Amygdala (tissue), 56 donors: ENCODE data around the gene MACROD2.

Experiments
- DNase-seq, 56 donors: peaks; one replicate each; lab custom pipeline; 2025; lab: John Stamatoyannopoulos, UW

Gene MACROD2

DNA sequence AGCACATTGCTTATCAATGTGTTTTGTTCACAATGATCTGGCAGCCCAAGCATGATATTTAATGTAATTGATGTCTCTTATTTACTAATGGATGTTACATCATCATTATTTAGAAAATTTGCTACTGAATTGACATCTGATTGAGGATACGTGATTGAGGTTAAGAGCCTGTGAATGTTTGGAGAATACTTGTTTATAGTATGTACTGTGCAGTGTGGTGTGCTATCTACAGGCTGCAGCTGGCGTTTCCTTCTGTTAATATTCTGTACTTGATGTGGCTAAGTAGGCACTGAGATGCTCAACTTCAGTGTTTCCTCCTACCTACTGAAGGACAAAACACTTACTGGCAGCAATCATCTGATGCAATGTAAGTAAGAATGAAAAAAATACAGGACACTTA lies 1051.7 kb downstream of the MACROD2 start:
- DNase-seq = no peak

GRCh38 chr20:15047601-15048000 lies 1052.3 kb downstream of the MACROD2 start:
- no peak for DNase-seq

DNA sequence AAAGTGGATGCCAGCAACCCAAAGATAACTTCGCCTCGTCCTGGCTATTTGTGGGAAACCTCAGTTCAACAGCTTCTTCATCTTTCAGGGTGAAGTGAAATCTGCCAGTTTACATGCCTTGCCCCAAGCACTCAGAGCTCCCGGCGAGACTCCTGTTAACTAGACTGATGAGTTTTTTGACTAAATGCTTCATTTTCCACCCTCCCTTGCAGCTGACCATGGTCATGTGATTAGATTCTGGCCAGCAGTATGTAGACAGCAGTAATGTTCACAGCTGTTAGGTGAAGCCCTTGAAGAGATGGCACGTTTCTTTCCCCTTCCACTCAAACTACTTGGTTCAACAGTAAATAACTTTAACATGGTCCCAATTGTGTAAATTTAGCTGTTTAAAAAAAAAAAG lies 1060.9 kb downstream of the MACROD2 start:
- no peak for DNase-seq

DNA sequence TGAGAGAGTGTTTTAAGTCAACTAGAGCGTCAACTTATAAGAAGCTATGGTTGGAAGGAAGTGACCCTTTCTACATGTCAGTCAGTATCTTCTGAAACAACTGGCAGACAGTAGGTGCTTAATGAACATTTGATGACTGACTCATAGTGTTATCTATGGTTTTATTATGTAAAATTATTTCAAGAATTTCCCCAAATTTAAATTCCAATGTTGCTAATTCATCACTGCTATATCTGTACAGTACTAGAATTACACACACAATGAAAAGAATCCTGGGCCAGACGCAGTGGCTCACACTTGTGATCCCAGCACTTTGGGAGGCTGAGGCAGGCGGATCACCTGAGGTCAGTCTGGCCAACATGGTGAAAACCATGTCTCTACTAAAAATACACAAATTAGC lies 1063.5 kb downstream of the MACROD2 start:
- DNase-seq = no peak

GRCh38 chr20:15059438-15059837 lies 1064.1 kb downstream of the MACROD2 start:
- DNase-seq = no peak

DNA sequence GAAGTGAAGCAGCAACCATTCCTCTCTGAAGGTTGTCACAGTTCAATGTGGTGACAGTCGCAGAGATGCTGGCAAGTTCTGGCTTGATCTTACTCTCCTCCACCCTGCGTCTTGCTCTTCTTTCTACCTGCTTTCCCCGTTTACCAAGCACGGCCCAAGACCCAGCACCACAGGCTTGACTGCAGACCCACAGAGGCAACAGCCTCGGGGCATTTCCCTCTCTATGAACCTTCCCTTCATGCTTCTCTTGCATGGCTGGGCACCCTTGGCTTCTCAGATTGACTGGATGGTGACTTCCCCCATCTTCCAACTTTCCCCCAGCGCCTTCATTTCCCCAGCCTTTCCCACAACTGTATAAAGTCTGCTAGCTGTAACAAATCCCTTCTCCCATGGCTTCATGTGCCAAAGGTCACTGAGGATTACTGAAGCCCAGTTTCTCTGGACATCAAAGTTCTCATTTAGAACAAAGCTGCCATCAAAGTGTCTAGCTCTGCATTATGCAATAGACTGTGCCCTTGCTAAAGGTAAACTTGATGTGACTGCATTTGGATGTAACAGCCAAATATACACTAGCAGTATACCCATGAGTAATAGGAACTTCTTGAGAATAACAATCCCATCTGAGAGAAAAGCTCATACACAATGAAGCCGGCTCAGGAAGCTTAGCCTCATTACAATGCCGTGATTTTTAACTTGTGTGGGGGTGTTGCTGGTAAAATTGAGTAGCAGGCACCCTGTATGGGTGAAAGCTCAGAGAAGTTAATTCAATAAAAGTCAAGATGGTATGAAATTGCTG lies 1065.1 kb downstream of the MACROD2 start:
- no peak for DNase-seq

GRCh38 chr20:15061061-15061430 lies 1065.7 kb downstream of the MACROD2 start:
- DNase-seq = no peak

DNA sequence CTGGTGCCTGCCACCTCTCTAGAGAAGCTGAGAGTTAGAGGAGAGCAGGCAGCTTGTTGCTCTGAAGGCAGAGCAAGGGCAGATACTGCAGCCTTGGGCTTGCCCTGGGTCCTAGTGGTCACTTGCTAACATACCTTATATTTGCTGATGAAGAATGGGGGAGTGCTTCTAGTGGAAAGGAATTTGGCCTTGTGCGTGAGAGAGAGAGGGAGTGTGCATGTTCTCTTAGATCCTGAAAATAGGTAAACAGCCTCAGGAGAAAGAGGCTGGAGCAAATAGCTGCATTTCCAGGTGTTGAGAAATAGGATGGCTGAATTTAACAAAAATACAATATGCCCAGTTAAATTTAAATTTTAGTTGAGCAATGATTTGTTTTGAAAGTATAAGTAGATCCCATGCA lies 1066.6 kb downstream of the MACROD2 start:
- no peak for DNase-seq

DNA sequence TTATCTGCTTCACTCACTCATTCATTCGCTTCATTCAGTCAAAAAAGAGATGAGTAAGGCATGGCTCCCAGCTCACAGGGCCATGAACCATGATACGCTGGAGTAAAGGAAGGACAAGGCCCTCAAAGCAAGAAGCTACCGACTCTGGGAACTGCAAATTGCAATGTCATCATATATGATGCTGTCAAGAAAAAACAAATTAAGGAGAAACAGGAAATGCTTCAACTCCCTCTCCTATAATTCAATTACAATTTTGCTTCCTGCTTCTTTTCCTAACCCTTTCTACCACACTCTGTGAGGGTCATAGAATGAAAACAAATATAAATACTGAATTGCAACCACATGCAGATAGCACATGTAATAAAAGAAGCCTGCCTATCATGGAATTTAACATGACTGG lies 1067.8 kb downstream of the MACROD2 start:
- DNase-seq = no peak

GRCh38 chr20:15064741-15065140 lies 1069.4 kb downstream of the MACROD2 start:
- no peak for DNase-seq

- DNase-seq = no peak
Measured at GRCh38 chr20:15065794-15066193, 1070.5 kb downstream of the MACROD2 start.

- no peak for DNase-seq
Measured at GRCh38 chr20:15068486-15068885, 1073.2 kb downstream of the MACROD2 start.

DNA sequence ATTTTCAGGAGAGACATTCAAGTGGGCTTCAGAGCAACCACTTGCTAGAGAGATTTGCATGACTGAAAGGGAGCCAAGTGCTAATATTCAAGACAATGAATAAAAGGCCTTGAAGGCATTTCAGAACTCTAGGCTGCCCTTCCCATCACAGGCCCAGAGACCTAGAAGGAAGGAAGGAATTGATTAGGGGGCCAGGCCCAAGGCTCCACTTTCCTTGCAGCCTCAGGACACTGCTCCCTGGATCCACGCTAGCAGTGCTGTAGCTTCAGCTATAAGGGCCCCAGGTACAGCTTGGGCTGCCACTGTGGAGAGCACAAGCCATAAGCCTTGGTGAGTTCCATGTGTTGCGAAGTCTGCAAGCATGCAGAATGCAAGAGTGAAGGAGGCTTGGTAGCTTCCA lies 1074.0 kb downstream of the MACROD2 start:
- DNase-seq = no peak

- DNase-seq = no peak
Measured at GRCh38 chr20:15071085-15071808, 1075.9 kb downstream of the MACROD2 start.

- no peak for DNase-seq
Measured at GRCh38 chr20:15072316-15072715, 1077.0 kb downstream of the MACROD2 start.

DNA sequence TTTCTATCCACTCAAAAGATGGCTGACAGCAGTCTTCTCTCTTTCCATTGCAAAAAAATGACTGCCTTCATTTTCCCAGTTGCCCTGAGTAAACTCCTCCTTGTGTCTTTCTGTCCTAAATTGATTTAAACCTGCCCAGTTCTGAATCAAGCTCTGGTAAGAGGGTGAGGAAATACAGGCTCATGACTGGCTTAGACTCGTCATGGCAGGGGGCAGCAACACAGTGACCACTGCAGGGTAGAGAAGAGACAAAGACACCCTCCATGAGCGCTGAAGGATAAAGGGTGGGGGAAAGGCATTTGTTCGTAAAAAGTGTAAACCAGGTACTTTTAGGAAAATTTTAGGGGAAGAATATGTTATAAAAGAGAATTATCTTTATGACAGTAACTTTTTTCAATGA lies 1080.3 kb downstream of the MACROD2 start:
- no peak for DNase-seq

DNA sequence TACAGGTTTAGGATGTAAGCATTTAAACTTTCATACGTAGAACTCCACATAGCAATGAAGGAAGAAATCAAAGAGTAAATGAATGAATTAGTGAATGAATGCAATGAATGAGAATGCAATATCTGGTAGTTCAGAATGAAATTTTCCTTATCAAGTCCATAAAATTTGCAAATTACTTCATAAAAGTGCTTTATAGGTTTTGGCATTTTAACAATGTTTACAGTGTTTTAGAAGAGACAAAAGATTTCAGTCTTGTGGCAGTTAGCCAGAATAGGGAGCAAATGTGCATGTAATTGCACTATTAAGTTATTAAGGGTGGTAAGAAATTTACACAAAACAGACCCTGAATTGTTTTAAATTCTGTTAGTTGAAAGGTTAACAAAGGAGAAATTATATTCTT lies 1081.5 kb downstream of the MACROD2 start:
- no peak for DNase-seq

DNA sequence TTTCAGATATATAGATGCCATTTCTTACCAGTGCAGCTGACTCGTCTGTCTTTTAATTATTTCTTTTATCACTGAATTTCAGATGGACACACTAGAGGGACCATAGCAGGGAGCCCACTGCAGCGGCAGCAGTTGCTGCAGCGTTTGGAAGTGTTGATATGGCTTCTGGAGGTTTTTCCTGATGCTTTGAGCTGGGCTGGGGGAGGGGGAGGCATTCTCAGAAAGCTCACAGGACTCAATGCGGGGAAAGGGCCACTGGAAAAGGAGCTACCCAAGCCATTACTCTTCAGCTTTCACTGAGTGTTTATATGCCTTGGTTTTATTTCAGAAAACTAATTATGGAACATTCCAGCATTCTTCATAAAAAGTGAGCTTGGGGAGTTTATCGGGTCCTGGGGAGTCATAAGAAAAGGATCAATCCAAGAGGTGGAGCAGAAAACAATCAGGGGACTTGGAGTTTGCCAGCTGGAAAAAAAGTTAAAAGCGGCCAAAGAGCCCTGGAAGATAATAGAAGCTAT lies 1082.5 kb downstream of the MACROD2 start:
- no peak for DNase-seq

- DNase-seq = no peak
Measured at GRCh38 chr20:15079594-15080340, 1084.5 kb downstream of the MACROD2 start.

DNA sequence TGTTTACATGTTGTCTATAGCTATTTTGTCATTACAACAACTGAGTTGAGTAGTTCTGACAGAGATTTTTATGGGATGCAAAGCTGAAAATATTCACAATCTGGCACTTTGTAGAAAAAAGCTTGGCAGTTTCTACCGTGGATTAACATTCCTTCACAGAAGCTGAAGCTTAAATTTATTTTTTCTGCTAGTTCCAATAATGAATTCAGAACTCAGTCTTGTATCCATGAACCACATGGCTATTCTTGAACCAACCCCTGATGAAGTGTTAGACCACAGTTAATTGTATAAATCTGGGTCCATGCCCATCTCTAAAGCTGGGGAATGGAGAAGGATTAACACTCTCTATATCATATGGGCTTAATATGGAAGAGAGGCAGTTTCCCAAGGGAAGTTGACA lies 1085.9 kb downstream of the MACROD2 start:
- no peak for DNase-seq

DNA sequence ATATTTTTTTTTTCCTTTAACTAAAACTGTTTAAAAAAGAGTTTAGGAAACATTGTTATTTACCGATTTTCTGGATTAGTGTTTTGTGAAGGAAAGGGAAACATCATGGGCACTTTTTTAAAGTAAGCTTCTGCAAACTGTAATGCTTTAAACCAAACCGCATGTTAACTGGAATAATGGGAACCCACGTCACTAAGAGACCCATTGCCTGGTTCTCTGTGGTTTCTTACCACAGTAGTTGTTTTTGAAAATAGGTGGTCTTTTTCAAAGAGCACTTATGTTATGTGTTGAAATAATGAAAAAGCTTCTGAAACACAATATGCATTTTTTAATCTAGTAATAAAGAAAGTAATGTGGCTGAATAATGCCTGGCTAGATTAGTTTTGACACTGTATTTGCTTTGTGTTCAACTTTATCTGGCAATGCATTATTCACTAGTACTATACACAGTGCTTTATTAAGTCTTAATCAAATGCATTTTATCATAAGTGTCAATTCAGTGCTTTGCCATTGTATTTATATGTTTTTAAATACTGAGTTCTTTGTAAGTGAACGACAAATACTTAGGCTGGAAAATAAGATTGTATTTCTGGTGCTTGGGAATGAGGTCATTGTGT lies 1096.2 kb downstream of the MACROD2 start:
- no peak for DNase-seq
